Ascending aorta (tissue), 2 donors: ENCODE results near the gene COX6B2. TPM values are rescaled to one million over a fixed set of nuclear protein-coding genes. Genes with fewer than 3 reads are reported as not detected.

Experiments
- DNase-seq, 2 donors: peaks; one replicate each; pipeline ENCODE4 v3.0.0-alpha.2; 2019; ENCODE audit warnings: low spot score in 2 of 2
- H3K27ac ChIP-seq, 2 donors: fragments of 200-600 bp; sonication (generic); one replicate each; pipeline ENCODE4 v1.5.1; 2016 to 2017; ENCODE audit warnings: mild to moderate bottlenecking in 1 of 2
- H3K27me3 ChIP-seq: fragments of 200-600 bp; sonication (generic); one replicate; pipeline ENCODE4 v1.5.1; 2017
- H3K36me3 ChIP-seq, 2 donors: fragments of 200-600 bp; sonication (generic); one replicate each; pipeline ENCODE4 v1.5.1; 2016
- H3K4me1 ChIP-seq, 2 donors: fragments of 200-600 bp; sonication (generic); one replicate each; pipeline ENCODE4 v1.5.1; 2016 to 2017; ENCODE audit warnings: mild to moderate bottlenecking in 1 of 2
- H3K4me3 ChIP-seq, 2 donors: fragments of 200-600 bp; sonication (generic); one replicate each; pipeline ENCODE4 v1.5.1; 2016 to 2017; ENCODE audit warnings: mild to moderate bottlenecking in 1 of 2
- H3K9me3 ChIP-seq, 2 donors: fragments of 200-600 bp; sonication (generic); one replicate each; pipeline ENCODE4 v1.5.1; 2016
- CTCF ChIP-seq, 3 experiments: fragments of 200-600 bp in 2 of 3; fragments of 450-650 bp in 1 of 3; sonication (generic) in 2 of 3; IDR thresholded peaks; one replicate each; pipeline ENCODE4 v1.5.1; 2016 to 2019; ENCODE audit warnings: antibody characterized with exemption in 3 of 3, mild to moderate bottlenecking in 1 of 3, moderate library complexity in 1 of 3
- intact Hi-C: fragments of 100-400 bp; cut with DNase I; formaldehyde crosslinking; loops from one replicate; pipeline ENCODE4 v1.15.1; 2023
- total RNA-seq: library from RNA; depleted of rRNA; stranded (reverse); fragments of >200 nt; gene quantifications from one replicate; pipeline ENCODE4 v1.1.0, GENCODE V29; 2016

Gene COX6B2
- total RNA-seq, 1 donor from 2014 or later = not detected

- intact Hi-C loops = no loop called here
- Histone ChIP-seq H3K36me3 (peaks cover 24 to 36% of the 10 kb centered on the region in 2 donors), H3K27ac (no peak overlapping the region)
These were observed 48.4 kb downstream of the COX6B2 start for GRCh38 chr19:55305983-55306562.

GRCh38 chr19:55305491-55305890 is 49.0 kb downstream of the COX6B2 start:
- DNase-seq = no peak
- no peak overlapping the region for H3K27ac ChIP-seq

More at GRCh38 chr19:55305983-55306562, 48.4 kb downstream of the COX6B2 start:
- Histone ChIP-seq H3K4me1 (peaks cover 0 to 7% of the 10 kb centered on the region in 2 donors), H3K9me3 (no peaks in the 10 kb centered on the region), H3K27me3 (no peaks in the 10 kb centered on the region), H3K4me3 (no peak overlapping the region)
- no peak for TF ChIP-seq CTCF (IDR thresholded peaks at IDR 0.05)
- no peak for DNase-seq

GRCh38 chr19:55304980-55305379 is 49.5 kb downstream of the COX6B2 start:
- Histone ChIP-seq H3K4me1 (peaks cover 0 to 7% of the 10 kb centered on the region in 2 donors), H3K27ac (no peak overlapping the region), H3K27me3 (no peaks in the 10 kb centered on the region), H3K36me3 (peaks cover 24 to 34% of the 10 kb centered on the region in 2 donors), H3K9me3 (no peaks in the 10 kb centered on the region), H3K4me3 (no peak overlapping the region)
- TF ChIP-seq CTCF (IDR thresholded peaks at IDR 0.05) = no peak
- intact Hi-C loops = loop anchor here (5.0 kb wide), 1 partner anchor 197 kb away; no protein-coding TSS in a partner anchor
- DNase-seq = no peak

More at GRCh38 chr19:55305491-55305890, 49.0 kb downstream of the COX6B2 start:
- intact Hi-C loops = no loop called here
- Histone ChIP-seq H3K36me3 (peaks cover 24 to 36% of the 10 kb centered on the region in 2 donors), H3K4me1 (peaks cover 0 to 7% of the 10 kb centered on the region in 2 donors), H3K4me3 (no peak overlapping the region), H3K9me3 (no peaks in the 10 kb centered on the region), H3K27me3 (no peaks in the 10 kb centered on the region)
- TF ChIP-seq CTCF (IDR thresholded peaks at IDR 0.05) = no peak

- TF ChIP-seq CTCF (IDR thresholded peaks at IDR 0.05) = no peak
- Histone ChIP-seq H3K27ac (no peak overlapping the region), H3K9me3 (no peaks in the 10 kb centered on the region), H3K4me3 (no peak overlapping the region), H3K36me3 (peaks cover 20 to 28% of the 10 kb centered on the region in 2 donors), H3K4me1 (peaks cover 0 to 7% of the 10 kb centered on the region in 2 donors), H3K27me3 (no peaks in the 10 kb centered on the region)
- intact Hi-C loops = loop anchor here (5.0 kb wide), 1 partner anchor 198 kb away; no protein-coding TSS in a partner anchor
- DNase-seq = no peak
These were observed 50.1 kb downstream of the COX6B2 start for GRCh38 chr19:55304279-55304978.

- H3K27me3 ChIP-seq = no peaks in the 10 kb centered on the region
- no peak for TF ChIP-seq CTCF (IDR thresholded peaks at IDR 0.05)
- H3K36me3 ChIP-seq = peaks cover 14 to 22% of the 10 kb centered on the region in 2 donors
- H3K4me1 ChIP-seq = peaks cover 0 to 7% of the 10 kb centered on the region in 2 donors
- no peak for DNase-seq
- intact Hi-C loops = loop anchor here (5.0 kb wide), 1 partner anchor 199 kb away; no protein-coding TSS in a partner anchor
- H3K9me3 ChIP-seq = no peaks in the 10 kb centered on the region
- H3K4me3 ChIP-seq = no peak overlapping the region
- H3K27ac ChIP-seq = no peak overlapping the region
These were observed 51.0 kb downstream of the COX6B2 start for GRCh38 chr19:55303477-55303876.
